ENCODE data around the gene ABHD17A. TPM values are rescaled to one million over a fixed set of nuclear protein-coding genes. Genes with fewer than 3 reads are reported as not detected.
A peak's percentile ranks its signal among the peaks of the same experiment; 100 is the strongest.
"Not testable (repeated sequence)": the region's sequence is repeated elsewhere in the genome, so short reads cannot be mapped to it uniquely, and the experiment has no call there.

Gene ABHD17A
- polyA plus RNA-seq, 1 experiment = 48.8 TPM

DNA sequence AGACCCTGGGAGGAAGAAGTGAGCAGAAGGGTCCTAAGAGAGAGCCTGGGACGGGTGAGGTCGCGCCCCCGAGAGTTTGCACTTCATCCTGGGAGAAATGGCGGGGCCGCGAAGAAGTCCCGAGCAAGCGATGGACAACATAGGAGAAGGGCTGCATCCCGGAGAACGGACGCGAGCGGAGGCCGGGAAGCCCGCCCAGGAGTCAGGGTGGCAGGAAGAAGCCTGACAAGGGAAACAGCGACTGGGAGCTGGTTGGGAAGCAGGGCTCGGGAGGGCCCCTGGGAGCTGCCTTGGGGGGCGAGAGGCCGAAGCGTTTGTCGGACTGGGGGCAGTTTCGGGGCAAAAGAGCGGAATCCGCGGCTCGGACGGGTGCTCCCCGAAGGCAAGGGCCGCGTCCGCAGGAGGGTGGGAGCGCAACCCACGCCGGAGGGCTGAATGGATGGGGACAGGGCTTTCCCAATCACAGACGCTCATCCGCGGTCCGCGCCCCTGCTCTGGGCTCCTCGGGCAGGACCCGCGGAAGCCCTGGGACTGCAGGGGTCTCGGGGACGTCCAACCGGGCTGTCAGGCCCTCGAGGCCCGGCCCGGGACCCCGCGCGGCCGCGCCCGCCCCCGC, 469 bp downstream of the ABHD17A start:
- peak overlapping the region; percentile 81 for H3K4me3 ChIP-seq (ENCODE audit: low read depth, low read length)
- H3K36me3 ChIP-seq (ENCODE audit: control insufficient read depth, insufficient read depth, low read length) = peaks cover 5% of the 10 kb centered on the region; the same call in 1 of the 2 replicates
- H3K27me3 ChIP-seq (ENCODE audit: control insufficient read depth, insufficient read depth, low read length) = no peaks in the 10 kb centered on the region
- no peak for DNase-seq (ENCODE audit: low read depth)
- CTCF ChIA-PET = interaction anchor here (1.1 kb wide), 1 partner anchor 9 kb away, joined by 6 read pairs; no protein-coding TSS in a partner anchor
- POLR2A ChIA-PET = no interaction called here
- TF ChIP-seq, protein P1, sequence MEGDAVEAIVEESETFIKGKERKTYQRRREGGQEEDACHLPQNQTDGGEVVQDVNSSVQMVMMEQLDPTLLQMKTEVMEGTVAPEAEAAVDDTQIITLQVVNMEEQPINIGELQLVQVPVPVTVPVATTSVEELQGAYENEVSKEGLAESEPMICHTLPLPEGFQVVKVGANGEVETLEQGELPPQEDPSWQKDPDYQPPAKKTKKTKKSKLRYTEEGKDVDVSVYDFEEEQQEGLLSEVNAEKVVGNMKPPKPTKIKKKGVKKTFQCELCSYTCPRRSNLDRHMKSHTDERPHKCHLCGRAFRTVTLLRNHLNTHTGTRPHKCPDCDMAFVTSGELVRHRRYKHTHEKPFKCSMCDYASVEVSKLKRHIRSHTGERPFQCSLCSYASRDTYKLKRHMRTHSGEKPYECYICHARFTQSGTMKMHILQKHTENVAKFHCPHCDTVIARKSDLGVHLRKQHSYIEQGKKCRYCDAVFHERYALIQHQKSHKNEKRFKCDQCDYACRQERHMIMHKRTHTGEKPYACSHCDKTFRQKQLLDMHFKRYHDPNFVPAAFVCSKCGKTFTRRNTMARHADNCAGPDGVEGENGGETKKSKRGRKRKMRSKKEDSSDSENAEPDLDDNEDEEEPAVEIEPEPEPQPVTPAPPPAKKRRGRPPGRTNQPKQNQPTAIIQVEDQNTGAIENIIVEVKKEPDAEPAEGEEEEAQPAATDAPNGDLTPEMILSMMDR (IDR thresholded peaks at IDR 0.05; ENCODE audit: insufficient read depth, low read depth, low read length) = no peak

DNA sequence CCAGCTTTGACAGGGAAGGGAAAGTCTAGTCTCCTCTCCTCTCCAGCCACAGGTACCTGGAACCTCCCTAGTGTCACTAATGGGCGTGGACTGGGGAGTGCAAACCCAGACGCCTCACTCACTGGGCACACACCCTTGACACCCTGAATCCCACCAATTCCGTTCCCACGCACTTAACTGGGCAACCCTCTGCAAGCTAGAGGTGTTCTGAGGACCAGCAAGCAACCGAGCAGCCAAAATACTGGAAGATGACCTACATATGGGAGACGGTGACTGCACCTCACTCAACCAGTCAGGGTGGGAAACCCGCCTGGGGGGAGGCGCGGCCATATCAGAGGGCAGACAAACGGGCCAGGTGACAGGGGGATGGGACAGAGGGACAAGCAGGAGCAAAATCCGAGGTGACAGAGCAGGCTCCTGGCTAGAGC, 991 bp downstream of the ABHD17A start:
- H3K4me3 ChIP-seq (ENCODE audit: low read depth, low read length) = peak overlapping the region; percentile 81
- ChIA-PET POLR2A (no interaction called here), CTCF (interaction anchor here (1.1 kb wide), 1 partner anchor 8 kb away, joined by 6 read pairs; no protein-coding TSS in a partner anchor)
- DNase-seq (ENCODE audit: low read depth) = no peak
- H3K36me3 ChIP-seq (ENCODE audit: control insufficient read depth, insufficient read depth, low read length) = peaks cover 5% of the 10 kb centered on the region; the same call in 1 of the 2 replicates
- H3K27me3 ChIP-seq (ENCODE audit: control insufficient read depth, insufficient read depth, low read length) = no peaks in the 10 kb centered on the region
- TF ChIP-seq, protein P1 (IDR thresholded peaks at IDR 0.05; ENCODE audit: insufficient read depth, low read depth, low read length) = no peak

DNA sequence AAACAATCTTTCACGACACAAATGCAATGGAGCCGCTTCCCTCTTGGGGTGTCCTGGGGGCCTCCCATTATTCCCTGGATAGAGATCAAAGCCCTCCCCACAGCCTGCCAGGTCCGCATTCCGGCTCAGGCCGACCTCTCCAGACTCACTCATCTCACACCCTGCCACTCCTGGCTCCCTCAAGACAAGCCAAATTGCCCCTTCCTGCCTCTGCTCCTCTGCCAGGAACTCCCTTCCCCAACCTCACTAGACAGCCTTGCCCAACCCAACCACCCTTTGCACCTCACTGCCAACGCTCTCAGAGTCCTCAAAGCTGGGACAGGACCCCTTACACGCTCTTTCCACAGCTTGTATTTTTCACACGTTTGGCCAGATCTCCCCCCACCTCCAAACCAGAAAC, 1.5 kb downstream of the ABHD17A start:
- ChIA-PET POLR2A (no interaction called here), CTCF (no interaction called here)
- Histone ChIP-seq H3K4me3 (ENCODE audit: low read depth, low read length) (peak overlapping the region; percentile 81), H3K36me3 (ENCODE audit: control insufficient read depth, insufficient read depth, low read length) (peaks cover 5% of the 10 kb centered on the region; the same call in 1 of the 2 replicates), H3K27me3 (ENCODE audit: control insufficient read depth, insufficient read depth, low read length) (no peaks in the 10 kb centered on the region)
- DNase-seq (ENCODE audit: low read depth) = no peak
- TF ChIP-seq, protein P1 (IDR thresholded peaks at IDR 0.05; ENCODE audit: insufficient read depth, low read depth, low read length) = no peak

DNA sequence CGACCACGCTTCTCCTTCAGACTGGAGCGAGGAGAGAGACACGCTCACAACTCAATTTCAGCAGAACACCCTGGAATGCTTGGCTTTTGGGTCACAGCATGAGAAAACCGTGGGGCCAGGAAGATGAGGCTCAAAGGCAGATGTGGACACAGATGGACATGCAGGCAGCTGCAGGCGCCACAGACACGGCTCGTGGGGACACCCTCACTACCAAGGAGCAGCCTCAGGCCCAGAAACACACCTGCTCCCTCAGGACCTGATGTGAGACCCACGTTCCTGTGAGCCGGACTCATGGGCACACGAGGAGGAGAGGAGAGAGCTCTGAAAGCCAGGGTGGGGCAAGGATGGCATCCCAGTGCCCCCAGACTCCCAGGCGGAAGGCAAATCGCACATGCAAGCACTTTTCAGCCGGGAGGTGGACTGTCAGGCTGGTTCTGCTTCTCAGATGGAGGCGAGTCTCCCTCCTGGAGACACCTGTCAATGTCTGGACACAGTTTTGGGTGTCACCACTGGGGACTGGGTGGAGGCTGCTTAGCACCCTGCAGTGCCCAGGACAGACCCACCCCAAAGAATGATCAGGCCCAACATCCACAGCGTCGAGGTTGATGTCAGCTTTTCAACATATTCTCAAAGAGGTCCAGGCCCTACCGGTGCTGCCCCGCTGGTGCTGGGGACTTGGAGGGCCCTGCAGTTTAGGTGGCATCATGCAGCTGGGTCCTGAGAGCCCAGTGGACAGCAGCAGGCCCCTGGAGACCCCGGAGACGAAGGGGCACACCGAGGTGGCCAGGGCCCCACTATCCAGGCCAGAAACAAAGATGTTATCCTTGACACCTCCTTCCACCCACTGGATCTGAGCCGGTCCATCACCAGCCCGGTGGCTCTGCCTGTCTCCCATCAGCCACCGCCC, 2.3 kb downstream of the ABHD17A start:
- Histone ChIP-seq H3K4me3 (ENCODE audit: low read depth, low read length) (no peak overlapping the region), H3K36me3 (ENCODE audit: control insufficient read depth, insufficient read depth, low read length) (peaks cover 5% of the 10 kb centered on the region; the same call in 1 of the 2 replicates), H3K27me3 (ENCODE audit: control insufficient read depth, insufficient read depth, low read length) (no peaks in the 10 kb centered on the region)
- ChIA-PET CTCF (no interaction called here), POLR2A (no interaction called here)
- no peak for DNase-seq (ENCODE audit: low read depth)
- TF ChIP-seq, protein P1 (IDR thresholded peaks at IDR 0.05; ENCODE audit: insufficient read depth, low read depth, low read length) = no peak

DNA sequence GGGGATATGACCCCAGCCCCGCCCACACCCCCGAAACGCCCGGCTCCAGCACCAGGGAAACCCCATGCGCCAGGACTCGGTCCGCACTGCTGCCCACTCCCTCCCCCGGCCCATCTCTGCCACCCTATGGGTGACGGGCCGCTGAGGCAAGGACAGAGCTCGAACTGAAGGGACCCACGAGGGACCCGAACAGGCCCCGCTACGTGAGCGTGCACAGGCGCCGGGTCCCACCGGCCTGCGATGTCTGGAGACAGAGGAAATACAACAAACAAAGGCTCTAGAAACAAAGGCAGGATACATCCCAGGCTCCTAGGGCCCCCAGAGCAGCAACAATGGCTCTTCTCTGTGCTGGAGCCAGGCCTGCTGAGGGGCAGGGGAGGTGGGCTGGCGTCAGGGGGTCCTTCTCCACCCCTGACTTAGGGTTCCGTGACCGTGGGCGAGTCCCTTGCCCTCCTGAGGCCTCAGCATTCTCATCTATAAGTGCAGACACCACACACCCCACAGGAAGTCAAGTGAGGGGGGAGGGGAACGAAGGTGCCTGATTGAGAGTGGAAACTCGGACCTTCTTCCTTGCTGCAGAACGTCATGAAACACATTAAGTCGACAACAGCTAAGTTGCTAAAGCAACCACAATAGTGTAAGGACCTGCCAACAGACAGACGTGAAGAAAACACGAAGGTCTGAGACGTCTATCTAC, 3.1 kb downstream of the ABHD17A start:
- TF ChIP-seq, protein P1 (IDR thresholded peaks at IDR 0.05; ENCODE audit: insufficient read depth, low read depth, low read length) = no peak
- H3K4me3 ChIP-seq (ENCODE audit: low read depth, low read length) = no peak overlapping the region
- ChIA-PET POLR2A (no interaction called here), CTCF (no interaction called here)
- H3K27me3 ChIP-seq (ENCODE audit: control insufficient read depth, insufficient read depth, low read length) = no peaks in the 10 kb centered on the region
- H3K36me3 ChIP-seq (ENCODE audit: control insufficient read depth, insufficient read depth, low read length) = peaks cover 5% of the 10 kb centered on the region; the same call in 1 of the 2 replicates
- DNase-seq (ENCODE audit: low read depth) = no peak

DNA sequence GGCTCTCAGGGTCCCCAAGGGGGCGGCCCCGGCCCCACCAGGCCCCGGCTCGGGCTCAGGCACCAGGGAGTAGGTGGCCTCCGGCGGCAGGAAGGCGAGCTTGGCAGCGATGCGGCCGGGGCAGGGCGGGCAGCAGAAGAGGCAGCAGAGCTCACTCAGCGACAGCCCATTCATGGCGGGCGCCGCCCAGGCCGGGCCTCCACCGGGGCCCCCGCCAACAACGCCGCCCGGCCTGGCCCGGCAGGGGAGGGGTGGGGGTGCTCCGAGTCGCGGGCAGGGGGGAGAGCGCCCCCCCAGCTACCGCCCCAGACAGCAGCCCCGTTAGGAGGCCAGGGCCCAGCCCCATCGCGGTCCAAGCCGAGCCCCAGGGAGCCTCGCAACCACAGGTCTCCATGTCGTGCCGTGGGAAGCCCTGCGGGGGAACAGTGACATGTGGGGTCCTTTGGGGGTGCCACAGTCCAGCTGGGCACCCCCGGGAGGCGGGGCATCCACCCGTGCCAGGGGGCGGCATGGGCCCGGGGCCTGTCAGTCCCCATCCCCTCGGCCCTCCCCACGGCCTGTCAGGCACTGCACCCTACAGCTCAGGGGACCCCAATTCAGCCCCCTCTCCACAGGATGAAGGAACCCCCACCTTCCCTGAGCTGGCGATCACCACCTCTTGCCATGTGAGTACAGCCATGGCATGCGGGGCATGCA, 3.8 kb downstream of the ABHD17A start:
- H3K4me3 ChIP-seq (ENCODE audit: low read depth, low read length); POLR2A ChIA-PET; DNase-seq (ENCODE audit: low read depth); H3K27me3 ChIP-seq (ENCODE audit: control insufficient read depth, insufficient read depth, low read length); CTCF ChIA-PET; H3K36me3 ChIP-seq (ENCODE audit: control insufficient read depth, insufficient read depth, low read length): not testable (repeated sequence)

All from BJ (cell line).